ENCODE results near the gene SUSD1. TPM values are rescaled to one million over a fixed set of nuclear protein-coding genes. Genes with fewer than 3 reads are reported as not detected.

The SUSD1 gene
- total RNA-seq, 4 donors from 2014 or later = 22.7 to 83.0 (median 24.7) TPM

GRCh38 chr9:111993319-111993718 is 181.8 kb downstream of the SUSD1 start:
- 25 to 74% methylated on average over 1 of the region's 1 CpG for WGBS, 2 donors (ENCODE audit: low coverage in 1 of 2)
- intact Hi-C loops (cut with DNase I; ENCODE audit: low total_unique reads) = no loop called here
- Histone ChIP-seq H3K4me3 (no peak overlapping the region), H3K27me3 (no peaks in the 10 kb centered on the region), H3K27ac (no peak overlapping the region), H3K4me1 (peaks cover 0 to 8% (median 3%) of the 10 kb centered on the region in 4 donors), H3K9me3 (peaks cover 0 to 6% of the 10 kb centered on the region in 2 donors), H3K36me3 (no peaks in the 10 kb centered on the region)
- no peak for DNase-seq
- TF ChIP-seq CTCF (IDR thresholded peaks at IDR 0.05) = no peak
- no peak for TF ChIP-seq POLR2AphosphoS5 (IDR thresholded peaks at IDR 0.05)
- TF ChIP-seq POLR2A (IDR thresholded peaks at IDR 0.05) = no peak
- no peak for TF ChIP-seq EP300 (IDR thresholded peaks at IDR 0.05; ENCODE audit: low read depth)
- in situ Hi-C loops (cut with MboI; ENCODE audit: low pct_ligation_motif_present in 1 of 4, low pct_unique_long_range_greater_than_20kb in 1 of 4, low sequenced_read_pairs in 3 of 4) = no loop called here

GRCh38 chr9:111992523-111992922 is 182.6 kb downstream of the SUSD1 start:
- intact Hi-C loops (cut with DNase I; ENCODE audit: low total_unique reads) = no loop called here
- DNase-seq = no peak
- TF ChIP-seq CTCF (IDR thresholded peaks at IDR 0.05) (no peak), EP300 (IDR thresholded peaks at IDR 0.05; ENCODE audit: low read depth) (no peak), POLR2AphosphoS5 (IDR thresholded peaks at IDR 0.05) (no peak), POLR2A (IDR thresholded peaks at IDR 0.05) (no peak)
- no peak overlapping the region for H3K27ac ChIP-seq
- in situ Hi-C loops (cut with MboI; ENCODE audit: low pct_ligation_motif_present in 1 of 4, low pct_unique_long_range_greater_than_20kb in 1 of 4, low sequenced_read_pairs in 3 of 4) = no loop called here
- no peaks in the 10 kb centered on the region for H3K36me3 ChIP-seq
- peaks cover 0 to 6% of the 10 kb centered on the region in 2 donors for H3K9me3 ChIP-seq
- no peaks in the 10 kb centered on the region for H3K27me3 ChIP-seq
- WGBS, 2 donors (ENCODE audit: low coverage in 1 of 2) = 63 to 66% methylated on average over 2 of the region's 2 CpGs
- peaks cover 0 to 8% (median 3%) of the 10 kb centered on the region in 4 donors for H3K4me1 ChIP-seq
- H3K4me3 ChIP-seq = no peak overlapping the region

GRCh38 chr9:111991179-111991578 is 183.9 kb downstream of the SUSD1 start:
- in situ Hi-C loops (cut with MboI; ENCODE audit: low pct_ligation_motif_present in 1 of 4, low pct_unique_long_range_greater_than_20kb in 1 of 4, low sequenced_read_pairs in 3 of 4) = no loop called here
- Histone ChIP-seq H3K36me3 (no peaks in the 10 kb centered on the region), H3K4me3 (no peak overlapping the region), H3K27me3 (no peaks in the 10 kb centered on the region), H3K9me3 (peaks cover 0 to 6% of the 10 kb centered on the region in 2 donors), H3K27ac (no peak overlapping the region), H3K4me1 (peaks cover 0 to 16% (median 3%) of the 10 kb centered on the region in 4 donors)
- no peak for DNase-seq
- TF ChIP-seq POLR2A (IDR thresholded peaks at IDR 0.05) = no peak
- no peak for TF ChIP-seq POLR2AphosphoS5 (IDR thresholded peaks at IDR 0.05)
- no peak for TF ChIP-seq CTCF (IDR thresholded peaks at IDR 0.05)
- TF ChIP-seq EP300 (IDR thresholded peaks at IDR 0.05; ENCODE audit: low read depth) = no peak
- intact Hi-C loops (cut with DNase I; ENCODE audit: low total_unique reads) = no loop called here

Small RNA genes lying within 50 kb of the gene (small RNA-seq; reads per million reads assigned to genes)
- gene RF00019 = 0 reads per million in 4 donors
- gene RNU6-710P = 0 reads per million in 4 donors
- gene RNU6-855P = 0 reads per million in 4 donors

Other genes starting within 250 kb of the SUSD1 start
- 10 to 100 TPM; 25.3 to 96.9 (median 54.7) TPM for gene PTBP3, start 158.3 kb upstream of the SUSD1 start, total RNA-seq
- gene HSDL2, start 204.8 kb upstream of the SUSD1 start, total RNA-seq = 10 to 100 TPM; 24.9 to 46.4 (median 28.8) TPM

Data from transverse colon (tissue), 4 donors.